Measurements from ENCODE around the gene DDAH2. TPM values are rescaled to one million over a fixed set of nuclear protein-coding genes. Genes with fewer than 3 reads are reported as not detected.

Gene DDAH2
- polyA plus RNA-seq, result 10 to 100 TPM; 46.5 to 73.3 TPM

- Histone ChIP-seq H3K4me3 (ENCODE audit: low read depth in 1 of 2, low read length in 2 of 2) (peak within 1 kb of the TSS; percentile 74 to 80), H3K36me3 (ENCODE audit: control insufficient read depth in 2 of 2, insufficient read depth in 2 of 2, low read length in 1 of 2) (peaks cover 13 to 20% of the 10 kb centered on the region in 2 donors), H3K27ac (ENCODE audit: low read depth in 2 of 2, low read length in 1 of 2) (peak within 1 kb of the TSS; percentile 96 to 99), H3K27me3 (ENCODE audit: control insufficient read depth in 1 of 2, insufficient read depth in 2 of 2, low read length in 2 of 2) (no peaks in the 10 kb centered on the region), H3K4me1 (ENCODE audit: control insufficient read depth in 2 of 2, insufficient read depth in 2 of 2, low read length in 1 of 2) (peaks cover 0 to 8% of the 10 kb centered on the region in 2 donors), H3K9me3 (ENCODE audit: control insufficient read depth in 2 of 2, insufficient read depth in 1 of 2, low read depth in 1 of 2, low read length in 1 of 2) (no peaks in the 10 kb centered on the region)
- WGBS, 2 donors, result 15% methylated on average over 36 of the region's 36 CpGs
Observed at GRCh38 chr6:31728767-31729514, at the start of gene DDAH2. DDAH2 (minus strand) TSS chr6:31729299; CDS start chr6:31729161, 138 bp downstream.

GRCh38 chr6:31778193-31778592, 49.1 kb upstream of the DDAH2 start:
- peaks cover 6 to 9% of the 10 kb centered on the region in 2 donors for H3K4me1 ChIP-seq (ENCODE audit: control insufficient read depth in 2 of 2, insufficient read depth in 2 of 2, low read length in 1 of 2)
- peaks cover 8 to 45% of the 10 kb centered on the region in 2 donors for H3K36me3 ChIP-seq (ENCODE audit: control insufficient read depth in 2 of 2, insufficient read depth in 2 of 2, low read length in 1 of 2)
- H3K27ac ChIP-seq (ENCODE audit: low read depth in 2 of 2, low read length in 1 of 2), result no peak overlapping the region
- H3K9me3 ChIP-seq (ENCODE audit: control insufficient read depth in 2 of 2, insufficient read depth in 1 of 2, low read depth in 1 of 2, low read length in 1 of 2), result no peaks in the 10 kb centered on the region
- no peaks in the 10 kb centered on the region for H3K27me3 ChIP-seq (ENCODE audit: control insufficient read depth in 1 of 2, insufficient read depth in 2 of 2, low read length in 2 of 2)
- 96 to 97% methylated on average over 5 of the region's 5 CpGs for WGBS, 2 donors
- no peak overlapping the region for H3K4me3 ChIP-seq (ENCODE audit: low read depth in 1 of 2, low read length in 2 of 2)

GRCh38 chr6:31777667-31778050, 48.6 kb upstream of the DDAH2 start:
- Histone ChIP-seq H3K9me3 (ENCODE audit: control insufficient read depth in 2 of 2, insufficient read depth in 1 of 2, low read depth in 1 of 2, low read length in 1 of 2) (no peaks in the 10 kb centered on the region), H3K27ac (ENCODE audit: low read depth in 2 of 2, low read length in 1 of 2) (peak overlapping the region in 1 of 2 donors; percentile 76), H3K4me1 (ENCODE audit: control insufficient read depth in 2 of 2, insufficient read depth in 2 of 2, low read length in 1 of 2) (peaks cover 6 to 9% of the 10 kb centered on the region in 2 donors), H3K27me3 (ENCODE audit: control insufficient read depth in 1 of 2, insufficient read depth in 2 of 2, low read length in 2 of 2) (no peaks in the 10 kb centered on the region), H3K36me3 (ENCODE audit: control insufficient read depth in 2 of 2, insufficient read depth in 2 of 2, low read length in 1 of 2) (peaks cover 8 to 42% of the 10 kb centered on the region in 2 donors), H3K4me3 (ENCODE audit: low read depth in 1 of 2, low read length in 2 of 2) (no peak overlapping the region)
- WGBS, 2 donors, result 85 to 92% methylated on average over 5 of the region's 5 CpGs

GRCh38 chr6:31776989-31777666, 48.0 kb upstream of the DDAH2 start, which contains the start of gene VWA7:
VWA7 (minus strand) TSS chr6:31777328; CDS start chr6:31776779, 549 bp downstream.
- Histone ChIP-seq H3K36me3 (ENCODE audit: control insufficient read depth in 2 of 2, insufficient read depth in 2 of 2, low read length in 1 of 2) (peaks cover 8 to 38% of the 10 kb centered on the region in 2 donors), H3K4me1 (ENCODE audit: control insufficient read depth in 2 of 2, insufficient read depth in 2 of 2, low read length in 1 of 2) (peaks cover 6 to 9% of the 10 kb centered on the region in 2 donors), H3K9me3 (ENCODE audit: control insufficient read depth in 2 of 2, insufficient read depth in 1 of 2, low read depth in 1 of 2, low read length in 1 of 2) (no peaks in the 10 kb centered on the region), H3K4me3 (ENCODE audit: low read depth in 1 of 2, low read length in 2 of 2) (no peak within 1 kb of the TSS), H3K27me3 (ENCODE audit: control insufficient read depth in 1 of 2, insufficient read depth in 2 of 2, low read length in 2 of 2) (no peaks in the 10 kb centered on the region), H3K27ac (ENCODE audit: low read depth in 2 of 2, low read length in 1 of 2) (peak within 1 kb of the TSS in 1 of 2 donors; percentile 76)
- 12 to 13% methylated on average over 15 of the region's 15 CpGs for WGBS, 2 donors

GRCh38 chr6:31776485-31776988, 47.4 kb upstream of the DDAH2 start:
- 27 to 34% methylated on average over 13 to 14 of the region's 14 CpGs for WGBS, 2 donors
- peak overlapping the region in 1 of 2 donors; percentile 76 for H3K27ac ChIP-seq (ENCODE audit: low read depth in 2 of 2, low read length in 1 of 2)

GRCh38 chr6:31775633-31776484, 46.8 kb upstream of the DDAH2 start:
- no peak overlapping the region for H3K27ac ChIP-seq (ENCODE audit: low read depth in 2 of 2, low read length in 1 of 2)
- no peaks in the 10 kb centered on the region for H3K27me3 ChIP-seq (ENCODE audit: control insufficient read depth in 1 of 2, insufficient read depth in 2 of 2, low read length in 2 of 2)
- H3K36me3 ChIP-seq (ENCODE audit: control insufficient read depth in 2 of 2, insufficient read depth in 2 of 2, low read length in 1 of 2), result peaks cover 7 to 25% of the 10 kb centered on the region in 2 donors
- H3K4me3 ChIP-seq (ENCODE audit: low read depth in 1 of 2, low read length in 2 of 2), result no peak overlapping the region
- 79 to 82% methylated on average over 32 of the region's 32 CpGs for WGBS, 2 donors
- peaks cover 6 to 9% of the 10 kb centered on the region in 2 donors for H3K4me1 ChIP-seq (ENCODE audit: control insufficient read depth in 2 of 2, insufficient read depth in 2 of 2, low read length in 1 of 2)
- no peaks in the 10 kb centered on the region for H3K9me3 ChIP-seq (ENCODE audit: control insufficient read depth in 2 of 2, insufficient read depth in 1 of 2, low read depth in 1 of 2, low read length in 1 of 2)

More at GRCh38 chr6:31776485-31776988, 47.4 kb upstream of the DDAH2 start:
- Histone ChIP-seq H3K4me1 (ENCODE audit: control insufficient read depth in 2 of 2, insufficient read depth in 2 of 2, low read length in 1 of 2) (peaks cover 6 to 9% of the 10 kb centered on the region in 2 donors), H3K36me3 (ENCODE audit: control insufficient read depth in 2 of 2, insufficient read depth in 2 of 2, low read length in 1 of 2) (peaks cover 8 to 32% of the 10 kb centered on the region in 2 donors), H3K4me3 (ENCODE audit: low read depth in 1 of 2, low read length in 2 of 2) (no peak overlapping the region), H3K9me3 (ENCODE audit: control insufficient read depth in 2 of 2, insufficient read depth in 1 of 2, low read depth in 1 of 2, low read length in 1 of 2) (no peaks in the 10 kb centered on the region), H3K27me3 (ENCODE audit: control insufficient read depth in 1 of 2, insufficient read depth in 2 of 2, low read length in 2 of 2) (no peaks in the 10 kb centered on the region)

- 59 to 67% methylated on average over 4 of the region's 4 CpGs for WGBS, 2 donors
- Histone ChIP-seq H3K27ac (ENCODE audit: low read depth in 2 of 2, low read length in 1 of 2) (no peak overlapping the region), H3K36me3 (ENCODE audit: control insufficient read depth in 2 of 2, insufficient read depth in 2 of 2, low read length in 1 of 2) (peaks cover under 1 to 18% of the 10 kb centered on the region in 2 donors), H3K27me3 (ENCODE audit: control insufficient read depth in 1 of 2, insufficient read depth in 2 of 2, low read length in 2 of 2) (no peaks in the 10 kb centered on the region), H3K4me3 (ENCODE audit: low read depth in 1 of 2, low read length in 2 of 2) (no peak overlapping the region), H3K9me3 (ENCODE audit: control insufficient read depth in 2 of 2, insufficient read depth in 1 of 2, low read depth in 1 of 2, low read length in 1 of 2) (no peaks in the 10 kb centered on the region), H3K4me1 (ENCODE audit: control insufficient read depth in 2 of 2, insufficient read depth in 2 of 2, low read length in 1 of 2) (peaks cover 6 to 9% of the 10 kb centered on the region in 2 donors)
Observed at GRCh38 chr6:31775184-31775583, 46.1 kb upstream of the DDAH2 start.

- H3K4me1 ChIP-seq (ENCODE audit: control insufficient read depth in 2 of 2, insufficient read depth in 2 of 2, low read length in 1 of 2), result peaks cover 2 to 6% of the 10 kb centered on the region in 2 donors
- H3K4me3 ChIP-seq (ENCODE audit: low read depth in 1 of 2, low read length in 2 of 2), result no peak overlapping the region
- no peak overlapping the region for H3K27ac ChIP-seq (ENCODE audit: low read depth in 2 of 2, low read length in 1 of 2)
- no peaks in the 10 kb centered on the region for H3K36me3 ChIP-seq (ENCODE audit: control insufficient read depth in 2 of 2, insufficient read depth in 2 of 2, low read length in 1 of 2)
- H3K9me3 ChIP-seq (ENCODE audit: control insufficient read depth in 2 of 2, insufficient read depth in 1 of 2, low read depth in 1 of 2, low read length in 1 of 2), result no peaks in the 10 kb centered on the region
- 67 to 68% methylated on average over 4 of the region's 4 CpGs for WGBS, 2 donors
- H3K27me3 ChIP-seq (ENCODE audit: control insufficient read depth in 1 of 2, insufficient read depth in 2 of 2, low read length in 2 of 2), result no peaks in the 10 kb centered on the region
Observed at GRCh38 chr6:31771992-31772358, 42.9 kb upstream of the DDAH2 start.

GRCh38 chr6:31770860-31771259, 41.8 kb upstream of the DDAH2 start:
- no peak overlapping the region for H3K27ac ChIP-seq (ENCODE audit: low read depth in 2 of 2, low read length in 1 of 2)
- H3K4me1 ChIP-seq (ENCODE audit: control insufficient read depth in 2 of 2, insufficient read depth in 2 of 2, low read length in 1 of 2), result peaks cover 0 to 6% of the 10 kb centered on the region in 2 donors
- no peaks in the 10 kb centered on the region for H3K36me3 ChIP-seq (ENCODE audit: control insufficient read depth in 2 of 2, insufficient read depth in 2 of 2, low read length in 1 of 2)
- no peak overlapping the region for H3K4me3 ChIP-seq (ENCODE audit: low read depth in 1 of 2, low read length in 2 of 2)
- H3K9me3 ChIP-seq (ENCODE audit: control insufficient read depth in 2 of 2, insufficient read depth in 1 of 2, low read depth in 1 of 2, low read length in 1 of 2), result no peaks in the 10 kb centered on the region
- H3K27me3 ChIP-seq (ENCODE audit: control insufficient read depth in 1 of 2, insufficient read depth in 2 of 2, low read length in 2 of 2), result no peaks in the 10 kb centered on the region
- 86 to 89% methylated on average over 2 of the region's 2 CpGs for WGBS, 2 donors
